Sigmoid colon (tissue), 4 donors: ENCODE results near the gene FBXO21.

Experiments
- CTCF ChIP-seq, 4 experiments: fragments of 450-650 bp in 3 of 4; fragments of 200-600 bp in 1 of 4; IDR thresholded peaks; one replicate each; pipeline ENCODE4 v1.5.1; 2016 to 2019; ENCODE audit warnings: antibody characterized with exemption in 4 of 4, mild to moderate bottlenecking in 3 of 4, moderate library complexity in 2 of 4
- EP300 ChIP-seq, 4 donors: sonication (generic); formaldehyde crosslinking; IDR thresholded peaks; one replicate each; pipeline ENCODE4 v1.6.1; 2017; ENCODE audit warnings: antibody characterized with exemption in 4 of 4
- POLR2A ChIP-seq, 2 donors: fragments of 450-650 bp; IDR thresholded peaks; one replicate each; pipeline ENCODE4 v1.6.1; 2016; ENCODE audit warnings: antibody characterized with exemption in 2 of 2, mild to moderate bottlenecking in 2 of 2, moderate library complexity in 2 of 2
- POLR2AphosphoS5 ChIP-seq, 4 donors: sonication (generic); formaldehyde crosslinking; IDR thresholded peaks; one replicate each; pipeline ENCODE4 v1.6.1; 2017; ENCODE audit warnings: antibody characterized with exemption in 4 of 4

DNA sequence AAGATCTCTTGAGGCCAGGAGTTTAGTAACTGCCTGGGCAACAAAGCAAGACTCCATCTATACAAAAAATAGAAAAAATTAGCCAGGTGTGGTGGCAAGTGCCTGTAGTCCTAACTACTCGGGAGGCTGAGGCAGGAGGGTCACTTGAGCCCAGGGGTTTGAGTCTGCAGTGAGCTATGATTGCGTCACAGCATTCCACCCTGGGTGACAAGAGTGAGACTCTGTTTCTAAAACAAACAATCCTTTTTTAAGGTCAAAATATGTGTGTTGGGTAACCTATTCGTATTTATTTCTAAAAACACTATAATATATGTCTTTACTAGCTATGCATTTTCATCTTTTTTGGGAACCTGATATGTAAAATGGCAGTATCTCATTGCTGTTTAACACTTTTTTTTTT lies 7.4 kb downstream of the FBXO21 start:
- TF ChIP-seq CTCF (IDR thresholded peaks at IDR 0.05): no peak
- TF ChIP-seq POLR2A (IDR thresholded peaks at IDR 0.05): no peak
- no peak for TF ChIP-seq POLR2AphosphoS5 (IDR thresholded peaks at IDR 0.05)
- TF ChIP-seq EP300 (IDR thresholded peaks at IDR 0.05): no peak
